Stomach smooth muscle (tissue), 2 donors: ENCODE measurements around the gene PF4V1.
A peak's percentile ranks its signal among the peaks of the same experiment; 100 is the strongest.

Source experiments
- H3K27ac ChIP-seq: one replicate; pipeline ENCODE4 v1.7.0; 2013; ENCODE audit warnings: mild to moderate bottlenecking, low read length, inconsistent platforms
- H3K27me3 ChIP-seq, 2 donors: one replicate each; pipeline ENCODE4 v1.7.0; 2013; ENCODE audit warnings: low read length in 2 of 2; ENCODE audit not compliant: insufficient read depth in 2 of 2, control insufficient read depth in 1 of 2
- H3K36me3 ChIP-seq, 2 donors: one replicate each; pipeline ENCODE4 v1.7.0; 2013; ENCODE audit warnings: low read length in 2 of 2; ENCODE audit not compliant: control insufficient read depth in 2 of 2, insufficient read depth in 2 of 2
- H3K4me1 ChIP-seq: one replicate; pipeline ENCODE4 v1.7.0; 2013; ENCODE audit warnings: low read length; ENCODE audit not compliant: control insufficient read depth, insufficient read depth
- H3K4me3 ChIP-seq, 2 donors: one replicate each; pipeline ENCODE4 v1.7.0; 2013; ENCODE audit warnings: low read length in 2 of 2
- H3K9ac ChIP-seq, 2 donors: one replicate each; pipeline ENCODE4 v1.7.0; 2013; ENCODE audit warnings: low read length in 2 of 2, mild to moderate bottlenecking in 1 of 2
- H3K9me3 ChIP-seq, 2 donors: one replicate each; pipeline ENCODE4 v1.7.0; 2013; ENCODE audit warnings: low read length in 2 of 2; ENCODE audit not compliant: control insufficient read depth in 2 of 2
- donor health status: healthy.
- donor health status: Pancreatic carcinoma.

PF4V1 gene

GRCh38 chr4:73844806-73845205 is 8.3 kb upstream of the PF4V1 start:
- Histone ChIP-seq H3K27ac (no peak overlapping the region), H3K9me3 (no peaks in the 10 kb centered on the region), H3K27me3 (no peaks in the 10 kb centered on the region), H3K36me3 (no peaks in the 10 kb centered on the region), H3K4me1 (no peaks in the 10 kb centered on the region), H3K4me3 (no peak overlapping the region), H3K9ac (no peak overlapping the region)

GRCh38 chr4:73847526-73848182 is 5.4 kb upstream of the PF4V1 start:
- H3K36me3 ChIP-seq: no peaks in the 10 kb centered on the region
- no peak overlapping the region for H3K4me3 ChIP-seq
- no peaks in the 10 kb centered on the region for H3K4me1 ChIP-seq
- H3K27ac ChIP-seq: no peak overlapping the region
- peaks cover 0 to 3% of the 10 kb centered on the region in 2 donors for H3K27me3 ChIP-seq
- H3K9me3 ChIP-seq: no peaks in the 10 kb centered on the region
- no peak overlapping the region for H3K9ac ChIP-seq

GRCh38 chr4:73848183-73848777 is 4.8 kb upstream of the PF4V1 start:
- H3K9ac ChIP-seq: no peak overlapping the region
- H3K27ac ChIP-seq: no peak overlapping the region
- no peak overlapping the region for H3K4me3 ChIP-seq
- H3K4me1 ChIP-seq: peaks cover 2% of the 10 kb centered on the region
- H3K9me3 ChIP-seq: no peaks in the 10 kb centered on the region
- peaks cover 0 to 3% of the 10 kb centered on the region in 2 donors for H3K27me3 ChIP-seq
- no peaks in the 10 kb centered on the region for H3K36me3 ChIP-seq

- Histone ChIP-seq H3K4me3 (no peak overlapping the region), H3K9ac (no peak overlapping the region)
Observed at GRCh38 chr4:73850261-73850970, 2.7 kb upstream of the PF4V1 start.

GRCh38 chr4:73851293-73851692 is 1.8 kb upstream of the PF4V1 start:
- no peak overlapping the region for H3K27ac ChIP-seq
- no peak overlapping the region for H3K4me3 ChIP-seq
- H3K9ac ChIP-seq: no peak overlapping the region
- peaks cover 3% of the 10 kb centered on the region for H3K4me1 ChIP-seq
- H3K27me3 ChIP-seq: peaks cover 0 to 6% of the 10 kb centered on the region in 2 donors
- no peaks in the 10 kb centered on the region for H3K36me3 ChIP-seq
- no peaks in the 10 kb centered on the region for H3K9me3 ChIP-seq

More at GRCh38 chr4:73850261-73850970, 2.7 kb upstream of the PF4V1 start:
- Histone ChIP-seq H3K27ac (no peak overlapping the region), H3K9me3 (no peaks in the 10 kb centered on the region), H3K27me3 (peaks cover 0 to 6% of the 10 kb centered on the region in 2 donors), H3K4me1 (peaks cover 3% of the 10 kb centered on the region), H3K36me3 (no peaks in the 10 kb centered on the region)

GRCh38 chr4:73852771-73853170 is 325 bp upstream of the PF4V1 start:
- H3K36me3 ChIP-seq: no peaks in the 10 kb centered on the region
- H3K4me3 ChIP-seq: no peak overlapping the region
- no peak overlapping the region for H3K9ac ChIP-seq
- peaks cover 3% of the 10 kb centered on the region for H3K4me1 ChIP-seq
- H3K27ac ChIP-seq: no peak overlapping the region
- no peaks in the 10 kb centered on the region for H3K9me3 ChIP-seq
- H3K27me3 ChIP-seq: peaks cover 0 to 6% of the 10 kb centered on the region in 2 donors

- no peaks in the 10 kb centered on the region for H3K36me3 ChIP-seq
- H3K27ac ChIP-seq: no peak overlapping the region
- no peak overlapping the region for H3K9ac ChIP-seq
- H3K27me3 ChIP-seq: peaks cover 0 to 6% of the 10 kb centered on the region in 2 donors
- no peaks in the 10 kb centered on the region for H3K9me3 ChIP-seq
- H3K4me1 ChIP-seq: peaks cover 3% of the 10 kb centered on the region
- H3K4me3 ChIP-seq: peak overlapping the region in 1 of 2 donors; percentile 24
Observed at GRCh38 chr4:73853718-73854473, 800 bp downstream of the PF4V1 start.

- Histone ChIP-seq H3K9ac (no peak overlapping the region), H3K27me3 (peaks cover 0 to 6% of the 10 kb centered on the region in 2 donors), H3K4me1 (peaks cover 3% of the 10 kb centered on the region), H3K36me3 (no peaks in the 10 kb centered on the region), H3K27ac (no peak overlapping the region), H3K4me3 (no peak overlapping the region), H3K9me3 (no peaks in the 10 kb centered on the region)
Observed at GRCh38 chr4:73855406-73855805, 2.3 kb downstream of the PF4V1 start.

GRCh38 chr4:73856518-73856917 is 3.4 kb downstream of the PF4V1 start:
- no peak overlapping the region for H3K4me3 ChIP-seq
- H3K4me1 ChIP-seq: peaks cover 3% of the 10 kb centered on the region
- peaks cover 0 to 6% of the 10 kb centered on the region in 2 donors for H3K27me3 ChIP-seq
- H3K9me3 ChIP-seq: no peaks in the 10 kb centered on the region
- no peak overlapping the region for H3K9ac ChIP-seq
- no peak overlapping the region for H3K27ac ChIP-seq
- H3K36me3 ChIP-seq: no peaks in the 10 kb centered on the region

- H3K27me3 ChIP-seq: no peaks in the 10 kb centered on the region
- H3K27ac ChIP-seq: no peak overlapping the region
- H3K4me1 ChIP-seq: no peaks in the 10 kb centered on the region
- H3K9me3 ChIP-seq: no peaks in the 10 kb centered on the region
- H3K9ac ChIP-seq: no peak overlapping the region
- no peak overlapping the region for H3K4me3 ChIP-seq
- no peaks in the 10 kb centered on the region for H3K36me3 ChIP-seq
Observed at GRCh38 chr4:73859614-73860088, 6.6 kb downstream of the PF4V1 start.
